HG03521 (cell line): ENCODE results near the gene HOXA5.

Experiments used
- ATAC-seq: cut with Tn5 transposase; IDR thresholded peaks from one replicate; pipeline ENCODE4 v1.9.1; 2021; ENCODE audit warnings: mild to moderate bottlenecking, moderate library complexity; ENCODE audit not compliant: unreplicated experiment

The HOXA5 gene

GRCh38 chr7:27182861-27183681 is 39.6 kb upstream of the HOXA5 start:
- no peak for ATAC-seq

- no peak for ATAC-seq
Measured at GRCh38 chr7:27182285-27182841, 38.9 kb upstream of the HOXA5 start.

- ATAC-seq = no peak
Measured at GRCh38 chr7:27181795-27182275, 38.4 kb upstream of the HOXA5 start.

- ATAC-seq = no peak
Measured at GRCh38 chr7:27180431-27181420, 37.2 kb upstream of the HOXA5 start.

- no peak for ATAC-seq
Measured at GRCh38 chr7:27179503-27180430, 36.3 kb upstream of the HOXA5 start.

DNA sequence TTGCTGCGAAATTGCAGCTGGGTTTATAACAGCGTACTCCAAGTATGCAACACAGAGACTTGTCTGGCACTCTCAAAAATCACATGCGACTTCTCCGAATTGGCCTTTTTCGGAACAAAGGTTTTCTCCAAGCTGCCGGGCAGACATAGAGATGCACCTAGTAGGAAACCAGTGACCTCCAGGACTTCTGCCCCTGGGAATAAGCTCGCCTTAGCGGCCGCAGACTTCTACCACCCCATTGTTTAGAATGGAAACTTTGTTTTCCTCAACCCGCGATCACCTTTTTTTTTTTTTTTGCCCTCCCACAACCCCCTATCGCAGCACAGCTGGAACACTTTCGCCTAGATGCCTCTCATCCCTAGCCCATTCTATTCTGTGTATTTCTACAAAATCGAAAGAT is 35.5 kb upstream of the HOXA5 start:
- no peak for ATAC-seq

DNA sequence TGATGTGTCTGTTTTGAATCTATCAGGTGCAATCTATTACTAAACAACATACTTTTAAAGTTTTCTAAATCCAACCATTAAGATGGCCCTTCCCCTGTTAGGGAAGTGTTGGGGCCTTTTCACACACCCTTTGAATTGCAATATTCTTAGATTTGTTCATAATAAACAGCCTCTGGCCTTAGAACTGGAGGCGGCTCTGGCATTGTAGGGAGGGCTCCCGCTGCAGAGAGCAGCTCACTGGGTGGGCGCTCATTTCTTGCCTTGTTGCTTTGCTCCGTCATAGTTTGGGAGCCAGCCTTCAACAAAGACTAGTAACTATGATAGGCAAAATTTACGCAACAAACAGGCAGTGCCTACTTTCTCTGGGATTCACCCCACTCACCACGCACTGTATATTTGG is 34.9 kb upstream of the HOXA5 start:
- ATAC-seq = no peak

- ATAC-seq = no peak
Measured at GRCh38 chr7:27177795-27178320, 34.4 kb upstream of the HOXA5 start.

DNA sequence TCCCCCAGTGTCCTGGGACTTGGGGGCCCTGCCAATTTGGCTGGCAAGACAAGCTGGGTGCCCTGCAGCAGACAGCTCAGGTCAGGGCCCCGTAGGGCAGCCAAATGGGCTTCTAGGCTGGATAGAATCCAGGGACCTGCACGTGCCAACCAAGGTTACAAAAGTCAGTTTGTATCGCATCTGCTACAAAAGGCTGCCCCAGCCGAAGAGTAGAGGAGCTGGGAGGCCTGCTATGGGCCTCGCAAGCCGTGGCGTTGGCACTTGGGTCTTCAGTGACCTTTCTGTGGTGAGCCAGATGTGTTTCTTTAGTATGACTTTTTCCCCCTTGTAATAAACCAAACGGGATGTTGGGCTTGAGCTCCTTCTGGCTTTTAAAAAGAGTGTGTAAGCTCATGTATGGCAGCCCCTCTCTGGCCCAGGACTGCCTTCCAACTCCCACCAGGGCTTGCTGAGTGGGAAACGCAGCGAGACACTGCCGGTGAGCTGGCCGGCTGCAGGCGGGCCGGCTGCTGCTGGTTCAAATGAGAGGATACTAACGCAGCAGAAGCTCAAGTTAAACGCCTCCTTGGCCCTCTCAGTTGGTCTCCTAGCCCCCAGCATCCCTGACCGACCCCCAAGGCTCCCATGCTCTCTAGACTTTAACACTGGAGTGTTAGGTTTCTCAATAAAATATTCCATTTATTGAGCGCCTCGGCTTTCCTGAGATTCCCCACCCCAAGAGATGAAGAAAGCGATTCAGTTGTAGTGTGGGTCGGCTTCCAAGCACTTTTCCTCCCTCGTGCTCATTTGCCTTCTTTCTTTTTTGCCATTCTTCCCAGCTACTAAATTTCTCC is 33.7 kb upstream of the HOXA5 start:
- ATAC-seq = no peak

DNA sequence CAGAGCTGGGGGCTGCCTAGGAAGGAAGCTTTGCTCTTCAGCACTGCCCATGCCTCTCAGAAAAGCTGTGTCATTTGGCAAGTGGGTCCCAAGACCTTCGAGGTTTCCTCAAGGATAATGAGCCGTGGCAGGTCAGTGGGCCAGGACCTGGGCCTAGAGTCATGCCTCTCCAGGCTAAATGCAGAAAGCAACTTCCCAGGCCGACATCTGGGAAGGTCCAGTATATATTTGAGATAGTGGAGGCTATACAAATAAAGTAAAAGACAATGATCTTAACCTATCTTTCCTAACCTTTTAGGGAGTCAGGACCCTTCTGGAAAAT is 33.0 kb upstream of the HOXA5 start:
- ATAC-seq = no peak

DNA sequence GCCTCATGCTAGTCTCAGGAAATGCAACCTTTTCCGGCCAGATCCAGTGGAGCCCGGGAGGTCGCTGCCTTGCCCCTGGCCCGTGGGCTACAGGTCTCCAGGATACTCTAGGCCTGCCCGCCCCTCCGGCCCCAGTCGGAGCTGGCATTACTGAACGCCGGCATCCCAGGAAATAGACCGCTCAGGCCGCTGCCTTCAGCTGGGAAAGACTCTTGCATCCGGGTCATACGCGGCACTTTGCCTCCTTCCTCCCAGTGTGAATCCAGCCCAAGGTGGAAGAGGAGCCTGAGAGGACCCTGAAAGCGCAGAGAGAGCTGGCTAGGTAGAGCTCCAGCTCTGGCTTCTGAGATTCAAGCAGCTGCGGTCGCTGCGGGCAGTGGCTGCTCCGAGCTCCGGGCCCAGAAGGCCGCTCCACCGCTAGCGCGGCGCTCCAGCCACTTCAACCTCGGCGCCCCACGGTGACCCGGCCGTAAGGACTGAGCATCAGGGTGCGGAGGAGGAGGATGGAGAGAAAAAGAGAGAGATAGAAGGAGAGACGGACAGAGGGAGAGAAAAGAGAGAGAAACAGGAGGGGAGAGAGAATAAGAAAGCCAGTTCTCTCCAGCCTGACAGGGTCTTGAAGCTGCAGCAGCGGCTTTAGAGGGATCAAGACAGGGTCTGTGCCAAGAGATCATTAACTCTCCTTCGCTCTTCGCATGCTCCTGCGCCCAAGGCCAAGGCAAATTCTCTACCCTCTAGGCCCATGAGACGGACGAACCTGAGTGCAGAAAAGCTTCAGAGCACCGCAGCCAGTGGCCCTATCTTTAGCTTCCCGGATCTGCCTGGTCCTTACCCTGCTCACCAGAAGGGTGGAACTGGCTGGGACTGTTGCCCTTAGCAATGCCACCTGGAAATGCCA is 32.4 kb upstream of the HOXA5 start:
- ATAC-seq = no peak

DNA sequence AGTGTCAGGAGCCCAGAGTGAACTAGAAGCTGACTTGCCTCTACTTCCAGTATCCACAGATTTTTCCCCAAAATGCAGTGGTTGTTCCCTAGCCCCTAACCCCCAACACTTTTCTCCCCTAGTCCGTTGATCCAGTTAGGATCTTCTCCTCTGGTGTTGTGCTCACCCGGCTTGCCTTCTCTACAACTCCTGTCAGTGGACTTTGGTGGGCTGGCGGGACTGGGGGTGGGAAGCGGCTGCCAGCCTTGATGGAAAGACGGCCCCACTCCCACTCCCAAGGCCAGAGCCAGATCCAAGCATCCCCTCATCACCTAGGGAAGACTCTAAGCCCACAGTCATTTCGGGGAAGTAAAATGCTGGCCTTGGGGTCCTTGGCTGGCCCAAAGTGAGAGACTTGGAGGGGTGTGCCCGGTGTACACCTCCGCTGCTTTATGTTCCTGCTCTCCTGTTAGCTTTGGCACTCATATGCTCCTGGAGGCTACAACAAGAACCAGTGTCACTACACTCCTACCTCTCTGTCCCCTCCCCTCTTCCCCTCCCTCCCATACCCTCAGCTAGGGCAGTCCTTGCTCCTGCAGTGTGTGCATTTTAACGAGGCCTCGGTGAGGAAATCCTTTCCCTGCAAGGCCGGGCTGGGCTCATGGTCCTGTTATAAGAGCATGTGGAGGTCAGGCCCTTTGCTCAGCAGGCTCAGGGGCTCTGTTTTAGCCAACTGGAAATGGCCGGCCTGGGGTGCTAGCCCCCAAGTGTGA is 31.6 kb upstream of the HOXA5 start:
- no peak for ATAC-seq

- no peak for ATAC-seq
Measured at GRCh38 chr7:27173956-27174873, 30.7 kb upstream of the HOXA5 start, which contains the start of gene HOXA10. Gene HOXA10, minus strand, starts transcription at chr7:27174320. Its CDS starts 14 bp downstream, at chr7:27174306.

- no peak for ATAC-seq
Measured at GRCh38 chr7:27173511-27173955, 30.1 kb upstream of the HOXA5 start.

DNA sequence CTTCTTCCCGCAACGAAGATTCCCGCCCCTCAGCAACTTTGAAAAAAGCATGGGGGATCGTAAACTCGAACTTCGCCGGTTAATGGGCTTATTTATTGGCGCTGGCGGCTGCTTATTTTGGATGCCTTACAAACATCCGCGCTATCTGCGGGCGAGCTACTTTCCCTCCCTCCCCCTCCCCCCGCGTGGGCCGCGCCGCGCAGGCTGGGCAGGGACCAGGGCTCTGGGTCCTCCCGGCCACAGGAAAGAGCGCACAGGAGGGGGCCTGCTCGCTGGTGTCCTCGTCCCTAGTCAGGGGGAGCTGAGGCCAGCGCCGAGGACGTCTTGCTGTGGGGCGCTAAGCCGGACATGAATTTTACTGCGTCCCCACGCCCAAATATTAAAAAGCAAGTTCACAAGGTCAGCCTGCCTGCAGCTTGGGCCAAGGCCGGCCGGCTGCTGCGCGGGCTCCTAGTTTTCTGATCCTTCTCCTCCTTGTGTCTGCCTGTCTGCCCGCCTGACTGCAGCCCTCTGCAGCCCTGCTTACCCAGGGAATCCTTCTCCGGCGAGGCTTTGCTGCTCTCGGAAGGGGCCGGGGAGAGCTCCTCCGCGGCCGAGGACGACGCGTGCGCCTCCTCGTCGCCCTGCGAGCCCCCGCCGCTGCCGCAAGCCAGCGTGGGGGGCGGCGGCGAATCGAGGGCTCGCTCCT is 29.5 kb upstream of the HOXA5 start:
- ATAC-seq = no peak

GRCh38 chr7:27172315-27172774 is 28.9 kb upstream of the HOXA5 start:
- ATAC-seq = no peak
